ENCODE results near the gene INSC.

The INSC gene

GRCh38 chr11:15182372-15182771, 67.6 kb downstream of the INSC start:
- no peak overlapping the region for H3K27ac ChIP-seq (ENCODE audit: extremely low read depth, low read depth, low read length)
- no peaks in the 10 kb centered on the region for H3K4me1 ChIP-seq (ENCODE audit: control insufficient read depth, insufficient read depth, low read length)
- CTCF ChIA-PET, result interaction anchor here (1.1 to 2.1 kb wide), 3 partner anchors 13 to 82 kb away, joined by 3 to 7 read pairs (median 4); no protein-coding TSS in a partner anchor
- TF ChIP-seq PRDM4 (tag by site-specific recombination; IDR thresholded peaks at IDR 0.05), result no peak
- no peaks in the 10 kb centered on the region for H3K36me3 ChIP-seq (ENCODE audit: control insufficient read depth in 2 of 2, insufficient read depth in 1 of 2, low read length in 2 of 2)
- no peak overlapping the region for H3K4me3 ChIP-seq (ENCODE audit: low read depth, low read length)
- H3K9me3 ChIP-seq (ENCODE audit: control insufficient read depth, insufficient read depth, low read depth, low read length), result no peaks in the 10 kb centered on the region
- POLR2A ChIA-PET, result no interaction called here

GRCh38 chr11:15185021-15185420, 70.3 kb downstream of the INSC start:
- H3K36me3 ChIP-seq (ENCODE audit: control insufficient read depth in 2 of 2, insufficient read depth in 1 of 2, low read length in 2 of 2), result no peaks in the 10 kb centered on the region
- ChIA-PET CTCF (interaction anchor here (0.6 to 1.3 kb wide), 3 partner anchors 24 to 92 kb away, joined by 3 to 4 read pairs (median 3); no protein-coding TSS in a partner anchor), POLR2A (no interaction called here)
- no peaks in the 10 kb centered on the region for H3K9me3 ChIP-seq (ENCODE audit: control insufficient read depth, insufficient read depth, low read depth, low read length)
- H3K4me1 ChIP-seq (ENCODE audit: control insufficient read depth, insufficient read depth, low read length), result no peaks in the 10 kb centered on the region
- no peak overlapping the region for H3K27ac ChIP-seq (ENCODE audit: extremely low read depth, low read depth, low read length)
- no peak for TF ChIP-seq ZNF302 (tag by site-specific recombination; IDR thresholded peaks at IDR 0.05; ENCODE audit: low read depth)
- no peak for TF ChIP-seq ZNF513 (tag by site-specific recombination; IDR thresholded peaks at IDR 0.05)
- TF ChIP-seq ZBTB7A (tag by site-specific recombination; IDR thresholded peaks at IDR 0.05; ENCODE audit: low read depth), result no peak
- TF ChIP-seq ZNF521 (tag by site-specific recombination; IDR thresholded peaks at IDR 0.05), result no peak
- TF ChIP-seq ZNF350 (tag by site-specific recombination; IDR thresholded peaks at IDR 0.05), result no peak
- TF ChIP-seq HOXD13 (CRISPR knock-in tag; IDR thresholded peaks at IDR 0.05; ENCODE audit: borderline replicate concordance), result no peak
- TF ChIP-seq ZNF24 (tag by site-specific recombination; IDR thresholded peaks at IDR 0.05), result no peak
- H3K4me3 ChIP-seq (ENCODE audit: low read depth, low read length), result no peak overlapping the region

GRCh38 chr11:15186146-15186545, 71.4 kb downstream of the INSC start:
- TF ChIP-seq ZNF404 (tag by site-specific recombination; IDR thresholded peaks at IDR 0.05) (no peak), ZSCAN23 (tag by site-specific recombination; IDR thresholded peaks at IDR 0.05) (no peak), ZSCAN30 (tag by site-specific recombination; IDR thresholded peaks at IDR 0.05) (no peak), ZNF521 (tag by site-specific recombination; IDR thresholded peaks at IDR 0.05) (no peak), ZNF585B (tag by site-specific recombination; IDR thresholded peaks at IDR 0.05) (no peak), ZNF654 (tag by site-specific recombination; IDR thresholded peaks at IDR 0.05; ENCODE audit: low read depth) (no peak), ZNF239 (tag by site-specific recombination; IDR thresholded peaks at IDR 0.05) (no peak), ZNF513 (tag by site-specific recombination; IDR thresholded peaks at IDR 0.05) (no peak), OVOL3 (tag by site-specific recombination; IDR thresholded peaks at IDR 0.05) (no peak), ZNF221 (tag by site-specific recombination; IDR thresholded peaks at IDR 0.05; ENCODE audit: borderline replicate concordance) (no peak), KLF8 (tag by site-specific recombination; IDR thresholded peaks at IDR 0.05) (no peak), KLF9 (tag by site-specific recombination; IDR thresholded peaks at IDR 0.05; ENCODE audit: low read depth) (no peak), ZNF132 (tag by site-specific recombination; IDR thresholded peaks at IDR 0.05; ENCODE audit: borderline replicate concordance) (no peak), CTCF (tag by site-specific recombination; IDR thresholded peaks at IDR 0.05) (no peak)
- no peak overlapping the region for H3K27ac ChIP-seq (ENCODE audit: extremely low read depth, low read depth, low read length)
- H3K36me3 ChIP-seq (ENCODE audit: control insufficient read depth in 2 of 2, insufficient read depth in 1 of 2, low read length in 2 of 2), result no peaks in the 10 kb centered on the region
- no peaks in the 10 kb centered on the region for H3K4me1 ChIP-seq (ENCODE audit: control insufficient read depth, insufficient read depth, low read length)
- H3K4me3 ChIP-seq (ENCODE audit: low read depth, low read length), result no peak overlapping the region
- CTCF ChIA-PET, result interaction anchor here (1.3 kb wide), 1 partner anchor 27 kb away, joined by 4 read pairs; no protein-coding TSS in a partner anchor
- H3K9me3 ChIP-seq (ENCODE audit: control insufficient read depth, insufficient read depth, low read depth, low read length), result no peaks in the 10 kb centered on the region
- POLR2A ChIA-PET, result no interaction called here

Measured in HEK293 (cell line).